GM18499 (cell line): ENCODE results near the gene WDR37.
"Not testable (repeated sequence)": the region's sequence is repeated elsewhere in the genome, so short reads cannot be mapped to it uniquely, and the experiment has no call there.

ENCODE experiments used
- ATAC-seq: cut with Tn5 transposase; IDR thresholded peaks from one replicate; pipeline ENCODE4 v1.9.1; 2021; ENCODE audit warnings: moderate number of reproducible peaks; ENCODE audit not compliant: insufficient read depth, unreplicated experiment

WDR37 gene

GRCh38 chr10:1161315-1161673 lies 105.1 kb downstream of the WDR37 start:
- not testable (repeated sequence) for ATAC-seq

DNA sequence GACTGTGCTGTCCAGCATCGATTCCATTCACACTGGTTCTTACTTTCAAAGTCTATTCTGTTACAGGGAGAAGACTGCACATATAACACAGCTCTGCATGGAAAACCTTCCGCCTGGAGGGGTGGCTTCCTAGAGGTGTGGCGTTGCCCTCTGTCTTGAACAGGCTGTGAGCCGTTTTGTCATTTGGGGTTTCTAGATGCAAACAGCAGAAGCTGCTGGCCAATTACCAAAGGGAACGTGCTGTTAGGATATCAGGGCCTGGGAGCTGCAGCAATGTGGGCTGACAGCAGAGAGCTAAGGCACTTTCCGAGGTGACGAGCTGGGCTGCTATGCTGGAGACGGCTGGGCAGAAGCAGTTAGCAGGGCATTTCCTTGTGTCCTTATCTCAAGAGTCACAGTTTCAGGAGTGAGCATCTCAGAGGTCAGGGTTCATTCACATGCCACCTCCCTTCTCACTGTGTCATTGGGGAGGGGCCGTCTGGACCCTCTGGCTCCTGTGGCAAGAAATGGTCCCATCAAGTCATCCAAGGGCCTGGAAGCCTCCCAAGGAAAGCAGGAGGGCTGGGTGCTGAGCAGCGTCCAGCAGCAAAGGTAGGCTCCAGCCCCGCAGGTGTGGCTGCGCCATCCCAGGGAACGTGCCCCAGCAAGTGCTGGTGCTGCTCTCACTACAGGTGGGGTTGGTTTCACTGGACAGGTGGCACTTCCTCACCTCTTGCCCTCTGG lies 106.5 kb downstream of the WDR37 start:
- ATAC-seq, result no peak

DNA sequence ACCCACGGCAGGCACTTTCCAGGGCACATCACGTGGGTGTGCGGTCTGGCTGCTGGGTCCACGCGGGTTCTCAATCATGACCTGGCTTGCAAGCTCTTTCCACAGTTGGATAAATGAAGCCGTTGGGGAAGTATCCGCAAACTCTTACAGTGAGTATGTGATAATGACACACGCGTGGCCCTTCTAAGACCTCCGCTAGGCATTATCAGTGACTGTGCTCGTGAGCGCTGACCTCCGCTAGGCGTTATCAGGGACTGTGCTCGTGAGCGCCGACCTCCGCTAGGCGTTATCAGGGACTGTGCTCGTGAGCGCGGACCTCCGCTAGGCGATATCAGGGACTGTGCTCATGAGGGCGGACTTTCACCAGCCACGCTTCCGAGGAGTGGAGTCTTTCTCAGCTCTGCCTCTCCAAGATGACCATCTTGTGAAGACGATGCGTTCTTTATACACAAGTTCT lies 107.0 kb downstream of the WDR37 start:
- ATAC-seq, result no peak

DNA sequence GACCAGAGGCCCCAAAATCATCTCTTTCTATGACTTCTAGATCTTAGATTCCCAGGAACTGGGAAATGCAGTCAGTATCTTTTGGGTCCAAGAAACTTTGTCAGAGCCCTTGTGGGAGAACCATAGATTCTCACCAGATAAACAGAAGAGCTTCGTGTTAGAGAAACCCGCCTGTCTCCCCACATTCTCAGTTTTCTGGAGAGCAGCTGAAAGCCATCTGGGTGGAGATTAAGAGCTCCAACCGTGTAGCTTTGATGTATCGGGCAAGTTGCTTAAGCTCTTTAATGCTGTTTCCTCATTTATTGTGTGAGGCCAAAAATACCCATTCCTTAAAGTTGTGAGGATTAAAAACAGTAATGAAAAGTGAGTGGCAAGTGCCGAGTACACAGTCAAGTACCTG lies 107.6 kb downstream of the WDR37 start:
- no peak for ATAC-seq

GRCh38 chr10:1166101-1166827 lies 110.1 kb downstream of the WDR37 start:
- ATAC-seq, result no peak

- ATAC-seq, result no peak
Observed at GRCh38 chr10:1166828-1167275, 110.7 kb downstream of the WDR37 start.

- no peak for ATAC-seq
Observed at GRCh38 chr10:1168763-1169162, 112.6 kb downstream of the WDR37 start.

DNA sequence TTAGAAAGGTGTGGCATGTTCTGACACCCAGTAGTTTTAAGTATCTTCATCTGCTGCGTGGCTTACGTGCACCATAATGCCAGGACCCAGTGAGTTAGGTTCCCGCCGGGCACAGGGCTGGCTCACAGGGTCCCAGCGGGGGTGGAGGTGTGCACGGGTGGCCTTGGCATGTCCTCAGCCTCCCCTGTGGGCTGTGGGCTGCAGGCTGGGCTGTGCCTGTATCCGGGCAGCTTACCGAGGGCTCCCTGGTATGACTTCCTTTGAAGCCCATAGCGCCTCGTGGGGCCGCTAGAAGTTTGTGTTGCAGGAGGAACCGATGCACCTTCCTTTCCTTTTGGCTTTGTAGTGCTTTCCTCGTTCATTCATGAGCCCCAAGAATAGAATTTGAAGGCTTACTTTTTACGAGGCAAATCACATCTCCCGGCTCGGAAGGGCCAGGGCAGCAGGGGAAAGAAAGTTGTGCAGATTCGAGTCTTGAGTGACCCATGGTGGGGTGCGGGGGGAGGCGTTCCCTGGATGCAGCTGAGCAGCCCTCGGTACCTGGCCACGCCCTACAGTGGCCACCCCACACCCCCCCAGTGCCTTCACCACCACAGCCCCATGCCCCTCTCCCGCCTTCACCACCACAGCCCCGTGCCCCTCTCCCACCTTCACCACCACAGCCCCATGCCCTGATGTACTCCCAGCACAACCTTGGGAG lies 113.2 kb downstream of the WDR37 start:
- no peak for ATAC-seq

DNA sequence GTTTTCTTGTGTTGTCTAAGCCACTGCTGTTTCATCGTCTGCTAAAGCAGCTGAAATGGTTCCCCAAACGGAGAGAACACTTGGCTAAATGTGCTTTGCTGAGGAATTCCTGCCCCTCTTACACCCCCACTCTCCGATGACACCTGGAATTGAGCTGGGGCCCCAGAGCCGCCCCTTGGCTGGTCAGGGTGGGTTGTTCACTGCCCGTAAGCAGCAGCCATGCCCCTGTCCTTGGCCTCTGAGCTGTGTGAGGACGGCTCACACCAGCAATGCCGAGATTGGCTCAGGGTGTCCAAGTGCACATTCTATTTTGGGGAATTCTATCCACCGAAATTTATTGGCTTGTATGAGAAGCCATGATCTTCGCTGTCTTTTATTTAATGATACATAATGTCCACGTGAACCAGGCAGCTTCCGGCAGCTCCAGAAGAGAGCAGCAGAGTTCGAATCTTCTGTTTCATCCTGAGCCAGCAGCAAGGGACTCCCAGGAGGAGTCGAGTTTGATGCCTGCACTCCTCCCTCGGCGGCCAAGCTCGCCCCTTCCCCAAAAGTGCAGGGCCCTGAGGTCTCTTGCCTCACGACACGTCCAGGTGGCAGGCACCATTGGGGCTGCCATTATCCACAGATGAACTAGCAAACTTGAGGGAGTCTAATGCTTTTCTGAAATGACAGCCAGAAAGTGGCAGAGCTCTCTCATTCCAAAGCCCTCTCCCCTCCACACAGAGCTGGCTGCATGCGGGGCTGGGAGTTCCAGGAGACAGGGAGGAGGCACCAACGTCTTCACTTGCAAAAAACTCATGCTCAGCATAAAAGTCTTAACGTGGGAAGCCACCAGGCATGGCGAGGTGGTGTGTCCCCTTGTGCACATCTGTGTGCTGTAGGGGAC lies 114.0 kb downstream of the WDR37 start:
- ATAC-seq, result no peak

- no peak for ATAC-seq
Observed at GRCh38 chr10:1170867-1171180, 114.6 kb downstream of the WDR37 start.

DNA sequence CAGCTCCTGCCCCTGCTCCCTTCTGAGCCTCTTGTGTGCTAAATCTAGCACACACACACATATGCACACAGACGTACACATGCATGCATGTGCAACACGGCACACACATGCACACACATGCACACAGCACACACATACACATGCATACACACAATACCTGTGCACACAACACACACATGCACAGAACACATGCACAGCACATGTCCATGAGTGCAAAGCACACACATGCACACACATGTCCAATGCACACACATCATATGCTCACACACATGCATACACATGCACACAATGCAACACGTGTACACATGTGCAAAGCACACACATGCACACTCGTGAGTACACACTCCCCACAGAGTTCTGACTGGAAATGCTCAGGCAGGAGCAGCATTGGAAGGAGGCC lies 115.0 kb downstream of the WDR37 start:
- no peak for ATAC-seq

- ATAC-seq, result no peak
Observed at GRCh38 chr10:1171586-1171985, 115.4 kb downstream of the WDR37 start.

- no peak for ATAC-seq
Observed at GRCh38 chr10:1172256-1172984, 116.2 kb downstream of the WDR37 start.

GRCh38 chr10:1173091-1173490 lies 116.9 kb downstream of the WDR37 start:
- no peak for ATAC-seq

- ATAC-seq, result no peak
Observed at GRCh38 chr10:1174022-1174421, 117.8 kb downstream of the WDR37 start.

GRCh38 chr10:1175956-1176565 lies 119.9 kb downstream of the WDR37 start:
- no peak for ATAC-seq

DNA sequence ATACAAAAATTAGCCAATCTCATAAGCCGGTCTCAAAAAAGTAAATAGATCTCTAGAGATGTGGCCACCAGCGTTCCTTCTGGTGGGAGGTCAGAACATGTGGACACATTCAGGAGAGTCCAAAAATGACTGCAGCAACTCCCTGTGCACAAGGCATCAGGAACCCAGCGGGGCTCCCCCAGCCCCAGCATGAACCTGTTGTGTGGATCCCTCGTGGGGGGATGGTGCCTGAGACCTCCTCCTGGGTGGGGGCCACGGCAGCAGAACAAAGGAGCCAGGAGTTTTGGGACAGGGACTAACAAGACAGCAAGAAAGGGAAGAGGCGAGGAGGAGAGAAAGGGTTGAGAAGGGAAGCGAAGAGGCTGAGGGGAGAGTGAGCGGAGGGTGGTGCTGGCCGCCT lies 121.8 kb downstream of the WDR37 start:
- ATAC-seq, result no peak

GRCh38 chr10:1178506-1178905 lies 122.3 kb downstream of the WDR37 start:
- no peak for ATAC-seq

DNA sequence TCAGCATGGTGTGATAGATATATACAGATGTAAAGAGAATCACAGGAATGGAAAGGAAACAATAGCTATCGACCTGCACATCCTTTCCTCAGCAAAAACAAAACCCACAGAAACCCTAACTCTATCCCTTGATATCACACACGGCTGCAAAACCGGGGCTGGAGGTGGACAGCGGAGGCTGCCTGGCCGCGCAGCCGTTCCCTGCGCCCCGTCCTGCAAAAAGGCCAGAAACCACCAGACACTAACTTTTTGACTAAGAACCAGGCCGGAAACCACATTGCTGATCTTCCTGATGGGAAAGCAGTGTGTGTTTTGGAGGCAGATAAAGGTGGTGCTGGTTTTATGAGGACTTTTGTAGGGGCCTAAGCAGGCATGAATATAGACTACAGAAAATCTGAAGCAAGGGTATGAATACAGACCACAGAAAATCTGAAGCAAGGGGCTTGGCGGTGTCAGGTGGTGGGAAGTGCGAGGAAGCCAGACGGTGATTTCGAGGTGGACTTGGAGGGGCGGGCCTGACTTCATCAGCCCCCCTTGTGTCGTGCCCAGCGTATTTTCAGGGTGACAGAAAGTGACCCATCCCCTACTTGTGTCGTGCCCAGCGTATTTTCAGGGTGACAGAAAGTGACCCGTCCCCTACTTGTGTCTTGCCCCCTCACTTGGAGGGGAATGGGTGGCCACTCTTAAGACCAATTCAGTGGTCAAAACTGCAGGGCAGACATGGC lies 123.3 kb downstream of the WDR37 start:
- ATAC-seq, result no peak
